ENCODE results near the gene APLNR.

GRCh38 chr11:57254631-57255030 lies 17.6 kb upstream of the APLNR start:
- TF ChIP-seq EZH2 (IDR thresholded peaks at IDR 0.05): no peak
- no peak for TF ChIP-seq POLR2AphosphoS5 (IDR thresholded peaks at IDR 0.05; ENCODE audit: borderline replicate concordance, low read depth, low read length)
- TF ChIP-seq FOXP2 (optimal IDR thresholded peaks at IDR 0.05; ENCODE audit: control extremely low read depth, extremely low read length, insufficient read depth): no peak
